Measurements from ENCODE around the gene LCN6.

GRCh38 chr9:136709454-136710109 is 38.7 kb downstream of the LCN6 start:
- TF ChIP-seq POLR2A (conservative IDR thresholded peaks at IDR 0.05) (no peak), BHLHE40 (IDR thresholded peaks at IDR 0.05; ENCODE audit: low read length) (no peak), NFYB (IDR thresholded peaks at IDR 0.05; ENCODE audit: extremely low read depth, insufficient read length) (no peak), CTCF (IDR thresholded peaks at IDR 0.05 in 2 of 3, conservative IDR thresholded peaks at IDR 0.05 in 1 of 3; ENCODE audit: insufficient read depth in 2 of 3, low read depth in 1 of 3, low read length in 3 of 3) (no peak), ELF1 (tag; IDR thresholded peaks at IDR 0.05) (no peak), ZNF76 (CRISPR knock-in tag; IDR thresholded peaks at IDR 0.05; ENCODE audit: borderline replicate concordance) (no peak), TAF7 (tag; IDR thresholded peaks at IDR 0.05) (no peak)

All from K562 (cell line).